ENCODE measurements around the gene EMC8. TPM values are rescaled to one million over a fixed set of nuclear protein-coding genes. Genes with fewer than 3 reads are reported as not detected.

Gene EMC8
- total RNA-seq, 4 donors from 2014 or later: 11.8 to 26.6 (median 16.7) TPM

GRCh38 chr16:85796152-85796551, 3.2 kb downstream of the EMC8 start:
- no peak for TF ChIP-seq POLR2A (IDR thresholded peaks at IDR 0.05)
- Histone ChIP-seq H3K27ac (no peak overlapping the region), H3K4me3 (no peak overlapping the region), H3K27me3 (no peaks in the 10 kb centered on the region), H3K9me3 (no peaks in the 10 kb centered on the region), H3K4me1 (peaks cover 5 to 17% of the 10 kb centered on the region in 2 donors), H3K36me3 (no peaks in the 10 kb centered on the region)
- DNase-seq: no peak
- intact Hi-C loops (cut with DNase I; ENCODE audit: low total_unique reads): no loop called here

- TF ChIP-seq POLR2A (IDR thresholded peaks at IDR 0.05) (no peak), CTCF (IDR thresholded peaks at IDR 0.05) (no peak)
- intact Hi-C loops (cut with DNase I; ENCODE audit: low total_unique reads): no loop called here
- Histone ChIP-seq H3K27ac (no peak overlapping the region), H3K9me3 (no peaks in the 10 kb centered on the region), H3K4me3 (no peak overlapping the region), H3K36me3 (no peaks in the 10 kb centered on the region), H3K4me1 (peaks cover 5 to 9% of the 10 kb centered on the region in 2 donors), H3K27me3 (no peaks in the 10 kb centered on the region)
- no peak for DNase-seq
Observed at GRCh38 chr16:85794696-85795095, 4.6 kb downstream of the EMC8 start.

GRCh38 chr16:85793662-85794298, 5.6 kb downstream of the EMC8 start:
- H3K9me3 ChIP-seq: no peaks in the 10 kb centered on the region
- H3K36me3 ChIP-seq: no peaks in the 10 kb centered on the region
- H3K27ac ChIP-seq: no peak overlapping the region
- H3K27me3 ChIP-seq: no peaks in the 10 kb centered on the region
- no peak overlapping the region for H3K4me3 ChIP-seq
- no peak for DNase-seq
- intact Hi-C loops (cut with DNase I; ENCODE audit: low total_unique reads): no loop called here
- TF ChIP-seq POLR2A (IDR thresholded peaks at IDR 0.05) (no peak), CTCF (IDR thresholded peaks at IDR 0.05) (no peak)
- H3K4me1 ChIP-seq: peaks cover 5 to 8% of the 10 kb centered on the region in 2 donors

- H3K9me3 ChIP-seq: no peaks in the 10 kb centered on the region
- no peak overlapping the region for H3K4me3 ChIP-seq
- intact Hi-C loops (cut with DNase I; ENCODE audit: low total_unique reads): no loop called here
- no peaks in the 10 kb centered on the region for H3K4me1 ChIP-seq
- no peaks in the 10 kb centered on the region for H3K36me3 ChIP-seq
- H3K27me3 ChIP-seq: no peaks in the 10 kb centered on the region
- no peak overlapping the region for H3K27ac ChIP-seq
- TF ChIP-seq CTCF (IDR thresholded peaks at IDR 0.05): no peak
- no peak for TF ChIP-seq POLR2A (IDR thresholded peaks at IDR 0.05)
- DNase-seq: no peak
Observed at GRCh38 chr16:85789773-85790172, 9.6 kb downstream of the EMC8 start.

- intact Hi-C loops (cut with DNase I; ENCODE audit: low total_unique reads): no loop called here
- Histone ChIP-seq H3K9me3 (no peaks in the 10 kb centered on the region), H3K4me1 (no peaks in the 10 kb centered on the region), H3K27ac (no peak overlapping the region), H3K4me3 (no peak overlapping the region), H3K27me3 (no peaks in the 10 kb centered on the region), H3K36me3 (no peaks in the 10 kb centered on the region)
- no peak for DNase-seq
- no peak for TF ChIP-seq CTCF (IDR thresholded peaks at IDR 0.05)
- TF ChIP-seq POLR2A (IDR thresholded peaks at IDR 0.05): no peak
Observed at GRCh38 chr16:85788819-85789218, 10.5 kb downstream of the EMC8 start.

- no peak for TF ChIP-seq CTCF (IDR thresholded peaks at IDR 0.05)
- TF ChIP-seq POLR2A (IDR thresholded peaks at IDR 0.05): no peak
- intact Hi-C loops (cut with DNase I; ENCODE audit: low total_unique reads): no loop called here
- Histone ChIP-seq H3K36me3 (no peaks in the 10 kb centered on the region), H3K4me1 (no peaks in the 10 kb centered on the region), H3K27me3 (no peaks in the 10 kb centered on the region), H3K4me3 (no peak overlapping the region), H3K9me3 (no peaks in the 10 kb centered on the region), H3K27ac (no peak overlapping the region)
- DNase-seq: no peak
Observed at GRCh38 chr16:85785927-85786326, 13.4 kb downstream of the EMC8 start.

Data from uterus (tissue), 4 donors.